K562 (cell line): ENCODE data around the gene CLDN15. TPM values are rescaled to one million over a fixed set of nuclear protein-coding genes. Genes with fewer than 3 reads are reported as not detected.

Experiments used
- ATF1 ChIP-seq, 2 experiments: fragments of 450-650 bp in 1 of 2; IDR thresholded peaks; 2 replicates each; pipeline ENCODE4 v1.6.1; 2016; ENCODE audit warnings: missing compliant biosample characterization in 1 of 2, missing genetic modification characterization in 1 of 2
- ATF7 ChIP-seq: fragments of 450-650 bp; IDR thresholded peaks from 2 replicates; pipeline ENCODE4 v1.7.1; 2014; ENCODE audit warnings: mild to moderate bottlenecking, moderate library complexity
- CAMTA2 ChIP-seq: fragments of 250-450 bp; sonication (Bioruptor Pico); conservative IDR thresholded peaks from 2 replicates; pipeline ENCODE4 v1.5.1; 2022
- CREB1 ChIP-seq, 2 experiments: sonication (generic) in 1 of 2; formaldehyde crosslinking in 1 of 2; IDR thresholded peaks; 2 replicates each; pipeline versions ENCODE4 v1.6.1 to v1.8.0; 2012 to 2022; ENCODE audit warnings: inconsistent platforms in 1 of 2, mild to moderate bottlenecking in 1 of 2, missing genetic modification reagents in 1 of 2, moderate library complexity in 1 of 2
- CREM ChIP-seq: IDR thresholded peaks from 2 replicates; pipeline ENCODE4 v1.6.1; 2014; ENCODE audit warnings: antibody characterized with exemption, low read depth
- IRF9 ChIP-seq: fragments of 450-650 bp; IDR thresholded peaks from 2 replicates; pipeline ENCODE4 v1.6.1; 2016; ENCODE audit warnings: missing biosample characterization, missing genetic modification characterization
- LARP7 ChIP-seq: fragments of 450-650 bp; IDR thresholded peaks from 2 replicates; pipeline ENCODE4 v1.6.1; 2016
- MTA3 ChIP-seq: fragments of 450-650 bp; formaldehyde crosslinking; IDR thresholded peaks from 2 replicates; pipeline ENCODE4 v1.6.1; 2017; ENCODE audit warnings: mild to moderate bottlenecking, borderline replicate concordance
- NR2F6 ChIP-seq: fragments of 450-650 bp; formaldehyde crosslinking; IDR thresholded peaks from 2 replicates; pipeline ENCODE4 v1.4.0; 2020; ENCODE audit warnings: mild to moderate bottlenecking
- PATZ1 ChIP-seq: fragments of 250-450 bp; sonication (Bioruptor Pico); IDR thresholded peaks from 2 replicates; pipeline ENCODE4 v1.5.0; 2020; ENCODE audit warnings: mild to moderate bottlenecking, borderline replicate concordance
- PTBP1 ChIP-seq: fragments of 200-400 bp; formaldehyde crosslinking; IDR thresholded peaks from 2 replicates; pipeline ENCODE4 v1.6.1; 2017; ENCODE audit warnings: low read depth, low read length
- RFX1 ChIP-seq: fragments of 450-650 bp; IDR thresholded peaks from 2 replicates; pipeline ENCODE4 v1.6.1; 2016; ENCODE audit warnings: mild to moderate bottlenecking, moderate library complexity
- SIX5 ChIP-seq, 2 experiments: IDR thresholded peaks; 2 replicates each; pipeline ENCODE4 v1.6.1; 2011; ENCODE audit warnings: low read length in 2 of 2, borderline replicate concordance in 1 of 2, low read depth in 1 of 2, mild to moderate bottlenecking in 1 of 2, moderate library complexity in 1 of 2; ENCODE audit not compliant: insufficient read depth in 1 of 2
- SMARCC2 ChIP-seq: fragments of 450-650 bp; IDR thresholded peaks from 2 replicates; pipeline ENCODE4 v1.6.1; 2017; ENCODE audit warnings: antibody characterized with exemption, moderate library complexity, mild to moderate bottlenecking, low read depth
- SP2 ChIP-seq: IDR thresholded peaks from 2 replicates; pipeline ENCODE4 v1.6.1; 2011; ENCODE audit warnings: mild to moderate bottlenecking, low read depth, low read length, moderate library complexity; ENCODE audit not compliant: poor library complexity, severe bottlenecking; ENCODE audit errors: extremely low read depth
- SRSF7 ChIP-seq: fragments of 200-400 bp; formaldehyde crosslinking; optimal IDR thresholded peaks from 2 replicates; pipeline ENCODE3; 2017; ENCODE audit warnings: mild to moderate bottlenecking, low read depth, low read length
- TEAD4 ChIP-seq, 2 experiments: sonication (generic) in 1 of 2; formaldehyde crosslinking in 1 of 2; IDR thresholded peaks; 2 replicates each; pipeline versions ENCODE4 v1.6.1 to v1.8.0; 2012 to 2022; ENCODE audit warnings: borderline replicate concordance in 1 of 2, inconsistent platforms in 1 of 2, low read length in 1 of 2, mild to moderate bottlenecking in 1 of 2, missing genetic modification reagents in 1 of 2
- THRAP3 ChIP-seq: fragments of 450-650 bp; IDR thresholded peaks from 2 replicates; pipeline ENCODE4 v1.6.1; 2016; ENCODE audit warnings: mild to moderate bottlenecking, inconsistent platforms, borderline replicate concordance
- ZBTB33 ChIP-seq: sonication (generic); formaldehyde crosslinking; IDR thresholded peaks from 2 replicates; pipeline ENCODE4 v1.8.1; 2023; ENCODE audit warnings: mild to moderate bottlenecking, missing genetic modification reagents
- ZNF3 ChIP-seq: fragments of 250-450 bp; sonication (Bioruptor Pico); IDR thresholded peaks from 2 replicates; pipeline ENCODE4 v1.5.0; 2021; ENCODE audit warnings: mild to moderate bottlenecking, moderate library complexity
- ZNF445 ChIP-seq: fragments of 250-450 bp; sonication (Bioruptor Pico); IDR thresholded peaks from 2 replicates; pipeline ENCODE4 v1.4.0; 2020; ENCODE audit warnings: low read depth, mild to moderate bottlenecking, moderate library complexity
- ZNF76 ChIP-seq: fragments of 250-450 bp; sonication (Bioruptor Pico); IDR thresholded peaks from 2 replicates; pipeline ENCODE4 v1.4.0; 2020; ENCODE audit warnings: mild to moderate bottlenecking, moderate library complexity, borderline replicate concordance
- polyA plus RNA-seq, 8 experiments: library from polyadenylated mRNA; depleted of rRNA in 4 of 8; stranded (reverse) in 5 of 8; unstranded in 3 of 8; fragments of >200 nt; fragmentation: Nextera tagmentation in 2 of 8; fragmentation: Illumina TruSeq in 1 of 8; extraction: Ambion mirVana in 2 of 8; extraction: Trizol in 1 of 8; gene quantifications; 2 replicates each; pipeline versions ENCODE4 v1.2.1 to v1.2.3, GENCODE V29; 2011 to 2014; ENCODE audit warnings: inconsistent platforms in 1 of 8, missing spikeins in 1 of 8
- total RNA-seq, 7 experiments: library from RNA; depleted of rRNA in 6 of 7; stranded (reverse); fragments of >200 nt in 6 of 7; fragmentation: Illumina TruSeq in 2 of 7; extraction: Trizol in 2 of 7; gene quantifications; 2 replicates each; pipeline versions ENCODE4 v1.2.1 to v1.2.3, GENCODE V29; 2011 to 2021; ENCODE audit warnings: low replicate concordance in 1 of 7

CLDN15 gene
- total and polyA plus RNA-seq, 9 of the 15 experiments (the other 6 are each of a cell fraction or from before 2014, with no cell fraction given): 0.32 to 14.5 (median 7.4) TPM

GRCh38 chr7:101269664-101270063 is 32.1 kb upstream of the CLDN15 start (continued):
- TF ChIP-seq LARP7 (no peak), RFX1 (no peak), CREM (peak; percentile 90), CAMTA2 (CRISPR knock-in tag) (no peak), SRSF7 (no peak), ZNF76 (CRISPR knock-in tag) (no peak), ATF7 (peak; percentile 56), NR2F6 (CRISPR knock-in tag) (no peak), THRAP3 (no peak), ZBTB33 (CRISPR knock-in tag) (peak; percentile 52; the same call in 1 of the 2 replicates), SIX5 (IDR thresholded peaks at IDR 0.05; ENCODE audit: borderline replicate concordance in 1 of 2, insufficient read depth in 1 of 2, low read depth in 1 of 2, low read length in 2 of 2) (no peak), CREB1 (IDR thresholded peaks at IDR 0.05) (peak; percentile 31; the same call in 1 of the 2 replicates), CREB1 (CRISPR knock-in tag; IDR thresholded peaks at IDR 0.05) (no peak), MTA3 (no peak), PTBP1 (no peak), IRF9 (no peak), ZNF3 (CRISPR knock-in tag) (no peak), ATF1 (CRISPR knock-in tag; IDR thresholded peaks at IDR 0.05) (0 out of 2 replicates have a peak, but pooled peaks have one; percentile 30), ATF1 (tag; IDR thresholded peaks at IDR 0.05) (peak; percentile 92), SMARCC2 (no peak), TEAD4 (IDR thresholded peaks at IDR 0.05; ENCODE audit: low read length) (no peak), TEAD4 (CRISPR knock-in tag; IDR thresholded peaks at IDR 0.05; ENCODE audit: borderline replicate concordance) (no peak), SP2 (no peak), ZNF445 (CRISPR knock-in tag) (no peak), PATZ1 (CRISPR knock-in tag) (no peak)
